ENCODE results near the gene LILRB5.

GRCh38 chr19:54252243-54252642 lies 4.8 kb downstream of the LILRB5 start:
- TF ChIP-seq, protein P1, sequence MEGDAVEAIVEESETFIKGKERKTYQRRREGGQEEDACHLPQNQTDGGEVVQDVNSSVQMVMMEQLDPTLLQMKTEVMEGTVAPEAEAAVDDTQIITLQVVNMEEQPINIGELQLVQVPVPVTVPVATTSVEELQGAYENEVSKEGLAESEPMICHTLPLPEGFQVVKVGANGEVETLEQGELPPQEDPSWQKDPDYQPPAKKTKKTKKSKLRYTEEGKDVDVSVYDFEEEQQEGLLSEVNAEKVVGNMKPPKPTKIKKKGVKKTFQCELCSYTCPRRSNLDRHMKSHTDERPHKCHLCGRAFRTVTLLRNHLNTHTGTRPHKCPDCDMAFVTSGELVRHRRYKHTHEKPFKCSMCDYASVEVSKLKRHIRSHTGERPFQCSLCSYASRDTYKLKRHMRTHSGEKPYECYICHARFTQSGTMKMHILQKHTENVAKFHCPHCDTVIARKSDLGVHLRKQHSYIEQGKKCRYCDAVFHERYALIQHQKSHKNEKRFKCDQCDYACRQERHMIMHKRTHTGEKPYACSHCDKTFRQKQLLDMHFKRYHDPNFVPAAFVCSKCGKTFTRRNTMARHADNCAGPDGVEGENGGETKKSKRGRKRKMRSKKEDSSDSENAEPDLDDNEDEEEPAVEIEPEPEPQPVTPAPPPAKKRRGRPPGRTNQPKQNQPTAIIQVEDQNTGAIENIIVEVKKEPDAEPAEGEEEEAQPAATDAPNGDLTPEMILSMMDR (conservative IDR thresholded peaks at IDR 0.05; ENCODE audit: low read depth, low read length) = no peak
- no peak for TF ChIP-seq EZH2phosphoT487 (IDR thresholded peaks at IDR 0.05; ENCODE audit: borderline replicate concordance, low read length)
